ENCODE data around the gene PDLIM4. TPM values are rescaled to one million over a fixed set of nuclear protein-coding genes. Genes with fewer than 3 reads are reported as not detected.

Gene PDLIM4
- total and polyA plus RNA-seq, 2 donors: 10.0 to 38.4 TPM

DNA sequence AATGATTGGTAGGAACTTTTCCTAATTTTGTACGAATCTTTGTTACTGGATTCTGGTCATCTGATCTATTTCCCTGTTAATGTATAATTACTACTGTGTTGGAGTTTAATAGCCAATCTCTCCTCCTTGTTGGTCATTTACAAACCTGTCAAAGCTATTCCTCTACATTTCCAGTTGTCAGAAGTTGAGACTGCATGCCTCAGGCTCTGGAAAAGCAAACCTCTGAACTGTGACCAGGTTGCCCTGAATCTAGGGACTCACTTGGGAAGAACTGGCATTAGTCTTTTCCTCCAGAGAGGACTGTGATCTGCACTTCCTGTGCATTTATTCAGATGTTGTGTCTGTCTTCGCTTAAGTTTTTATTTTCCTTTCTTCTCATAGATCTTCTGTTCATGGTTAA lies 16.1 kb downstream of the PDLIM4 start:
- H3K36me3 ChIP-seq (ENCODE audit: control insufficient read depth in 2 of 2, insufficient read depth in 2 of 2, low read length in 1 of 2): no peaks in the 10 kb centered on the region
- H3K27ac ChIP-seq (ENCODE audit: low read depth in 1 of 2, low read length in 1 of 2): no peak overlapping the region

GRCh38 chr5:132274050-132274792 lies 16.7 kb downstream of the PDLIM4 start:
- 98% methylated on average over 14 of the region's 14 CpGs for WGBS
- no peak for DNase-seq (ENCODE audit: low read depth in 6 of 9, low spot score in 9 of 9)
- no peaks in the 10 kb centered on the region for H3K9me3 ChIP-seq (ENCODE audit: control insufficient read depth in 2 of 2, insufficient read depth in 1 of 2, low read length in 1 of 2)
- no peak overlapping the region for H3K4me3 ChIP-seq (ENCODE audit: low read length in 2 of 2)
- no peaks in the 10 kb centered on the region for H3K36me3 ChIP-seq (ENCODE audit: control insufficient read depth in 2 of 2, insufficient read depth in 2 of 2, low read length in 1 of 2)
- H3K27ac ChIP-seq (ENCODE audit: low read depth in 1 of 2, low read length in 1 of 2): no peak overlapping the region
- peaks cover 0 to 19% of the 10 kb centered on the region in 2 donors for H3K27me3 ChIP-seq (ENCODE audit: control insufficient read depth in 2 of 2, insufficient read depth in 1 of 2, low read length in 1 of 2)
- H3K4me1 ChIP-seq (ENCODE audit: control insufficient read depth in 2 of 2, insufficient read depth in 2 of 2, low read length in 2 of 2): peaks cover 0 to 7% of the 10 kb centered on the region in 2 donors

More for the DNA sequence above, 16.1 kb downstream of the PDLIM4 start:
- peaks cover 0 to 10% of the 10 kb centered on the region in 2 donors for H3K4me1 ChIP-seq (ENCODE audit: control insufficient read depth in 2 of 2, insufficient read depth in 2 of 2, low read length in 2 of 2)
- 98% methylated on average over 2 of the region's 2 CpGs for WGBS
- no peak for DNase-seq (ENCODE audit: low read depth in 6 of 9, low spot score in 9 of 9)
- H3K4me3 ChIP-seq (ENCODE audit: low read length in 2 of 2): no peak overlapping the region
- H3K9me3 ChIP-seq (ENCODE audit: control insufficient read depth in 2 of 2, insufficient read depth in 1 of 2, low read length in 1 of 2): no peaks in the 10 kb centered on the region
- H3K27me3 ChIP-seq (ENCODE audit: control insufficient read depth in 2 of 2, insufficient read depth in 1 of 2, low read length in 1 of 2): peaks cover 0 to 19% of the 10 kb centered on the region in 2 donors

GRCh38 chr5:132275367-132276220 lies 18.1 kb downstream of the PDLIM4 start:
- Histone ChIP-seq H3K27me3 (ENCODE audit: control insufficient read depth in 2 of 2, insufficient read depth in 1 of 2, low read length in 1 of 2) (peaks cover 0 to 19% of the 10 kb centered on the region in 2 donors), H3K27ac (ENCODE audit: low read depth in 1 of 2, low read length in 1 of 2) (no peak overlapping the region), H3K36me3 (ENCODE audit: control insufficient read depth in 2 of 2, insufficient read depth in 2 of 2, low read length in 1 of 2) (no peaks in the 10 kb centered on the region), H3K9me3 (ENCODE audit: control insufficient read depth in 2 of 2, insufficient read depth in 1 of 2, low read length in 1 of 2) (no peaks in the 10 kb centered on the region), H3K4me3 (ENCODE audit: low read length in 2 of 2) (no peak overlapping the region), H3K4me1 (ENCODE audit: control insufficient read depth in 2 of 2, insufficient read depth in 2 of 2, low read length in 2 of 2) (no peaks in the 10 kb centered on the region)
- WGBS: 96% methylated on average over 5 of the region's 5 CpGs
- DNase-seq (ENCODE audit: low read depth in 6 of 9, low spot score in 9 of 9): no peak

DNA sequence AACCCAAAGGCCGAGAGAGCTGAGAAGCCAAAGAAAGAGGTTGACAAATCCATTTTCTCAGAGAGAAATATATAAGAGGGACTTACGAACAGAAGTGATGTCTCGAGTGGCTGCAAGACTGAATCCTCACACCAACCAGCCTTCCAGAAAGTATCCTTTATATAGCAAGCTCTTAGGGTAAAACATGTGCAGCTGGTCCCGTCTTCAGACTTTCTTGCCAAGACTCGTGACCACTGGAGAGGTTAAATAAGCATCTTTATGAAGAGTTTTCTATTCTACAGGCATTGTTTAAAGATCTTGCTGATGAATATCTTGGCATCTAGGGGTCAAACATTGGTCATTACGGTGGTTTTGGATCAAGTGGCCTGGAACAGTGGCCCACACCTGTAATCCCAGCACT lies 19.8 kb downstream of the PDLIM4 start:
- DNase-seq (ENCODE audit: low read depth in 6 of 9, low spot score in 9 of 9): no peak
- H3K27ac ChIP-seq (ENCODE audit: low read depth in 1 of 2, low read length in 1 of 2): no peak overlapping the region
- H3K4me3 ChIP-seq (ENCODE audit: low read length in 2 of 2): no peak overlapping the region
- H3K36me3 ChIP-seq (ENCODE audit: control insufficient read depth in 2 of 2, insufficient read depth in 2 of 2, low read length in 1 of 2): no peaks in the 10 kb centered on the region
- H3K27me3 ChIP-seq (ENCODE audit: control insufficient read depth in 2 of 2, insufficient read depth in 1 of 2, low read length in 1 of 2): peaks cover 0 to 4% of the 10 kb centered on the region in 2 donors
- H3K4me1 ChIP-seq (ENCODE audit: control insufficient read depth in 2 of 2, insufficient read depth in 2 of 2, low read length in 2 of 2): no peaks in the 10 kb centered on the region
- no peaks in the 10 kb centered on the region for H3K9me3 ChIP-seq (ENCODE audit: control insufficient read depth in 2 of 2, insufficient read depth in 1 of 2, low read length in 1 of 2)
- 82% methylated on average over 6 of the region's 6 CpGs for WGBS

- Histone ChIP-seq H3K27me3 (ENCODE audit: control insufficient read depth in 2 of 2, insufficient read depth in 1 of 2, low read length in 1 of 2) (no peaks in the 10 kb centered on the region), H3K36me3 (ENCODE audit: control insufficient read depth in 2 of 2, insufficient read depth in 2 of 2, low read length in 1 of 2) (no peaks in the 10 kb centered on the region), H3K4me3 (ENCODE audit: low read length in 2 of 2) (no peak overlapping the region), H3K9me3 (ENCODE audit: control insufficient read depth in 2 of 2, insufficient read depth in 1 of 2, low read length in 1 of 2) (no peaks in the 10 kb centered on the region), H3K27ac (ENCODE audit: low read depth in 1 of 2, low read length in 1 of 2) (no peak overlapping the region), H3K4me1 (ENCODE audit: control insufficient read depth in 2 of 2, insufficient read depth in 2 of 2, low read length in 2 of 2) (no peaks in the 10 kb centered on the region)
- 89% methylated on average over 6 of the region's 6 CpGs for WGBS
- no peak for DNase-seq (ENCODE audit: low read depth in 6 of 9, low spot score in 9 of 9)
Observed at GRCh38 chr5:132277971-132278853, 20.7 kb downstream of the PDLIM4 start.

DNA sequence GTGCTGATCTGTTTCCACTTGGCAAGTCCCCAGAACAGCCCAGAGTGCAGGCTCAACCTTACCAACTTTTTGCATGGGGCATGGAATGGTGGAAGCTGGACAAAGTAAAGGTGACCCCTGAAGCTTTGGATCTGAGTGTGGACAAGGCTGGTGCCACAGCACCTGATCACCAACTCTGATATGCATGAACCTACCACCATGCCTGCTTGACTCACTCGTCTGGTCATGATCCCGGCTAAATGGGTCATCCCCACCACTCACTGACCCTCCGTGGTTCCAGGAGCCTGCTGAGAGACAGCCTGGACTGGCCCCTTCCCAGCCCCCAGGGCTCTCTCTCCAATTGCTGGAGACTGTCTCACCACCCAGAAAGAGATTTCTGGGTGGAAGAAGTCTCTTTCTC lies 22.3 kb downstream of the PDLIM4 start:
- Histone ChIP-seq H3K27me3 (ENCODE audit: control insufficient read depth in 2 of 2, insufficient read depth in 1 of 2, low read length in 1 of 2) (no peaks in the 10 kb centered on the region), H3K9me3 (ENCODE audit: control insufficient read depth in 2 of 2, insufficient read depth in 1 of 2, low read length in 1 of 2) (no peaks in the 10 kb centered on the region), H3K36me3 (ENCODE audit: control insufficient read depth in 2 of 2, insufficient read depth in 2 of 2, low read length in 1 of 2) (no peaks in the 10 kb centered on the region), H3K4me3 (ENCODE audit: low read length in 2 of 2) (no peak overlapping the region), H3K27ac (ENCODE audit: low read depth in 1 of 2, low read length in 1 of 2) (no peak overlapping the region), H3K4me1 (ENCODE audit: control insufficient read depth in 2 of 2, insufficient read depth in 2 of 2, low read length in 2 of 2) (no peaks in the 10 kb centered on the region)
- WGBS: 91% methylated on average over 3 of the region's 3 CpGs
- no peak for DNase-seq (ENCODE audit: low read depth in 6 of 9, low spot score in 9 of 9)

- no peaks in the 10 kb centered on the region for H3K4me1 ChIP-seq (ENCODE audit: control insufficient read depth in 2 of 2, insufficient read depth in 2 of 2, low read length in 2 of 2)
- 93% methylated on average over 5 of the region's 5 CpGs for WGBS
- H3K27me3 ChIP-seq (ENCODE audit: control insufficient read depth in 2 of 2, insufficient read depth in 1 of 2, low read length in 1 of 2): no peaks in the 10 kb centered on the region
- DNase-seq (ENCODE audit: low read depth in 6 of 9, low spot score in 9 of 9): no peak
- no peak overlapping the region for H3K27ac ChIP-seq (ENCODE audit: low read depth in 1 of 2, low read length in 1 of 2)
- no peak overlapping the region for H3K4me3 ChIP-seq (ENCODE audit: low read length in 2 of 2)
- H3K36me3 ChIP-seq (ENCODE audit: control insufficient read depth in 2 of 2, insufficient read depth in 2 of 2, low read length in 1 of 2): no peaks in the 10 kb centered on the region
- no peaks in the 10 kb centered on the region for H3K9me3 ChIP-seq (ENCODE audit: control insufficient read depth in 2 of 2, insufficient read depth in 1 of 2, low read length in 1 of 2)
Observed at GRCh38 chr5:132280371-132281240, 23.1 kb downstream of the PDLIM4 start.

GRCh38 chr5:132281856-132282614 lies 24.5 kb downstream of the PDLIM4 start:
- Histone ChIP-seq H3K36me3 (ENCODE audit: control insufficient read depth in 2 of 2, insufficient read depth in 2 of 2, low read length in 1 of 2) (no peaks in the 10 kb centered on the region), H3K9me3 (ENCODE audit: control insufficient read depth in 2 of 2, insufficient read depth in 1 of 2, low read length in 1 of 2) (no peaks in the 10 kb centered on the region), H3K4me1 (ENCODE audit: control insufficient read depth in 2 of 2, insufficient read depth in 2 of 2, low read length in 2 of 2) (no peaks in the 10 kb centered on the region), H3K27me3 (ENCODE audit: control insufficient read depth in 2 of 2, insufficient read depth in 1 of 2, low read length in 1 of 2) (no peaks in the 10 kb centered on the region), H3K4me3 (ENCODE audit: low read length in 2 of 2) (no peak overlapping the region), H3K27ac (ENCODE audit: low read depth in 1 of 2, low read length in 1 of 2) (no peak overlapping the region)
- DNase-seq (ENCODE audit: low read depth in 6 of 9, low spot score in 9 of 9): no peak
- 97% methylated on average over 9 of the region's 9 CpGs for WGBS

All from thymus (tissue), 11 donors.